GM19397 (cell line): ENCODE results near the gene CALD1.

ENCODE experiments used
- ATAC-seq: cut with Tn5 transposase; IDR thresholded peaks from one replicate; pipeline ENCODE4 v1.9.1; 2021; ENCODE audit warnings: mild to moderate bottlenecking, moderate library complexity; ENCODE audit not compliant: unreplicated experiment

The CALD1 gene

GRCh38 chr7:134920026-134920753, 140.8 kb downstream of the CALD1 start:
- ATAC-seq: no peak

GRCh38 chr7:134922720-134923704, 143.6 kb downstream of the CALD1 start:
- ATAC-seq: no peak

GRCh38 chr7:134925766-134926165, 146.3 kb downstream of the CALD1 start:
- ATAC-seq: no peak

- ATAC-seq: no peak
Measured at GRCh38 chr7:134926396-134926795, 147.0 kb downstream of the CALD1 start.

GRCh38 chr7:134927076-134927475, 147.6 kb downstream of the CALD1 start:
- no peak for ATAC-seq

GRCh38 chr7:134927723-134928122, 148.3 kb downstream of the CALD1 start:
- no peak for ATAC-seq

- ATAC-seq: no peak
Measured at GRCh38 chr7:134928554-134928953, 149.1 kb downstream of the CALD1 start.

GRCh38 chr7:134931487-134931886, 152.1 kb downstream of the CALD1 start:
- no peak for ATAC-seq

- ATAC-seq: no peak
Measured at GRCh38 chr7:134932707-134933370, 153.4 kb downstream of the CALD1 start.

GRCh38 chr7:134933460-134934068, 154.1 kb downstream of the CALD1 start:
- ATAC-seq: no peak

GRCh38 chr7:134935701-134936100, 156.3 kb downstream of the CALD1 start:
- no peak for ATAC-seq

- ATAC-seq: no peak
Measured at GRCh38 chr7:134936893-134937510, 157.6 kb downstream of the CALD1 start.

GRCh38 chr7:134938141-134938540, 158.7 kb downstream of the CALD1 start:
- no peak for ATAC-seq

GRCh38 chr7:134939136-134939535, 159.7 kb downstream of the CALD1 start:
- ATAC-seq: no peak

- no peak for ATAC-seq
Measured at GRCh38 chr7:134940729-134941128, 161.3 kb downstream of the CALD1 start.

GRCh38 chr7:134941185-134941900, 161.9 kb downstream of the CALD1 start:
- no peak for ATAC-seq

GRCh38 chr7:134941952-134942351, 162.5 kb downstream of the CALD1 start:
- no peak for ATAC-seq

GRCh38 chr7:134942690-134943466, 163.4 kb downstream of the CALD1 start:
- ATAC-seq: no peak

GRCh38 chr7:134943785-134944400, 164.5 kb downstream of the CALD1 start:
- no peak for ATAC-seq
